Omental fat pad (tissue), 4 donors: ENCODE measurements around the gene RPRML. TPM values are rescaled to one million over a fixed set of nuclear protein-coding genes. Genes with fewer than 3 reads are reported as not detected.

Experiments
- ATAC-seq: fragments of 150-250 bp; one replicate; pipeline ENCODE4 v1.9.1; 2016; ENCODE audit warnings: mild to moderate bottlenecking, moderate library complexity; ENCODE audit not compliant: low FRiP score
- DNase-seq: peaks from one replicate; pipeline ENCODE4 v3.0.0-alpha.2; 2019; ENCODE audit warnings: low spot score
- CTCF ChIP-seq, 3 donors: fragments of 450-650 bp; IDR thresholded peaks; one replicate each; pipeline ENCODE4 v1.5.1; 2016 to 2017; ENCODE audit warnings: antibody characterized with exemption in 3 of 3, mild to moderate bottlenecking in 3 of 3, moderate library complexity in 2 of 3
- total RNA-seq, 4 donors: library from RNA; depleted of rRNA; stranded (reverse); fragments of >200 nt; gene quantifications; one replicate each; pipeline ENCODE4 v1.1.0, GENCODE V29; 2016

Gene RPRML
- total RNA-seq, 4 donors from 2014 or later = not detected

DNA sequence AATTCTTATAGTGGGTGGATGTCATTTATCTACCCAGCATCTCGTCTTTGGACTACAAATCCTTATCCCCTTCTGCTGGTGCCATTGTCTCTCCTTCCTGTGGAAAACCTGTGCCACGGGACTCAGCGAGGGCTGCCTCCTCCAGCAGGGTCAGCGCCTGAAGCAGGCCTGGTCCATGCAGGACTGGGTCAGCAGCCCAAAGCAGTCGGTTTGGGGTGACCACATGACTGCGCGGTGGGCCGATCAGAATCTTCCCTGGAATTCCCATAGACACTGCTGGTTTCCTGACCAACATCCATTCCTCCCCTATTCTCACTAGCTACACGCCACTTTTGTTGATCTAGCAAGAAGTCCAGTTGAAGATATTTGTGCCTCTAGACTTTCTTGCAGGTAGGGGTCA, 26.9 kb downstream of the RPRML start:
- no peak for ATAC-seq

GRCh38 chr17:46951706-46952105, 27.3 kb downstream of the RPRML start:
- ATAC-seq (no peak), DNase-seq (no peak)
- TF ChIP-seq CTCF (IDR thresholded peaks at IDR 0.05) = no peak

More for the DNA sequence above, 26.9 kb downstream of the RPRML start:
- TF ChIP-seq CTCF (IDR thresholded peaks at IDR 0.05) = no peak
- no peak for DNase-seq

- ATAC-seq (no peak), DNase-seq (no peak)
- TF ChIP-seq CTCF (IDR thresholded peaks at IDR 0.05) = no peak
Measured at GRCh38 chr17:46950997-46951621, 27.9 kb downstream of the RPRML start.

DNA sequence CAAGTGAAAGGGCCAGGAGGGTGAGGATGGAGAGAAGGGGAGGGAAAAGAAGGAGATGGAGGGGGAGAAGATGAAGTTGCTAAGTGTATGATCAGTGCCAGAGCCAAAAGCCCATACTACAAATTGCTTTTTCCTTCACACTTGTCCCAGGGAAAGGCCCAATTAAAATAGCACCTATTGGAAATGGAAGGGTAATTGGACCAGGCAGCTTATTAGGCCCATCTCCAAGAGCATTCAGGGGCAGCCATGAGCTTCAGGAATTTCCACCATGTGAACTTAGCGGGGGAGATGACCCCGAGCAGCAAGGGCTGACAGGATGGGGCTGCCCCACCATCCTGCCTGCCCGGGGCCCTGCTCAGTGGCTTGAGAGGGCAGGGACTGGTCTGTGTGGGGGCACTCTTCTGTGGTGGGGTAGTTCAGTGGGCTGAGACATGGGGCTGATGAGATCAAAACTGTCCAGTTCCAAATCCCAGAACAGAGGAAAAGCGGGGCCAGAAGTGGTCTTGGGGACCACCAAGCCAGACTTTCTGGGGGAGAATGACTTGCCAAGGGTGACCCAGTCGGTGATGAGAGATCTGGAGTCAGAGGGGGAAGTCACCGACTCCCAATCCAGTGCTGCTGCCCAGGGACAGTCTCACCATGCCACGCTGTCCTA, 28.6 kb downstream of the RPRML start:
- no peak for TF ChIP-seq CTCF (IDR thresholded peaks at IDR 0.05)
- ATAC-seq = no peak
- no peak for DNase-seq

- ATAC-seq (no peak), DNase-seq (no peak)
- no peak for TF ChIP-seq CTCF (IDR thresholded peaks at IDR 0.05)
Measured at GRCh38 chr17:46949291-46950174, 29.5 kb downstream of the RPRML start.

- ATAC-seq = no peak
- TF ChIP-seq CTCF (IDR thresholded peaks at IDR 0.05) = no peak
Measured at GRCh38 chr17:46948544-46948943, 30.5 kb downstream of the RPRML start.

More at GRCh38 chr17:46948544-46948943, 30.5 kb downstream of the RPRML start:
- no peak for DNase-seq
